ENCODE measurements around the gene C11orf86. TPM values are rescaled to one million over a fixed set of nuclear protein-coding genes. Genes with fewer than 3 reads are reported as not detected.

C11orf86 gene
- total RNA-seq, 1 experiment from 2014 or later: 0.28 TPM

DNA sequence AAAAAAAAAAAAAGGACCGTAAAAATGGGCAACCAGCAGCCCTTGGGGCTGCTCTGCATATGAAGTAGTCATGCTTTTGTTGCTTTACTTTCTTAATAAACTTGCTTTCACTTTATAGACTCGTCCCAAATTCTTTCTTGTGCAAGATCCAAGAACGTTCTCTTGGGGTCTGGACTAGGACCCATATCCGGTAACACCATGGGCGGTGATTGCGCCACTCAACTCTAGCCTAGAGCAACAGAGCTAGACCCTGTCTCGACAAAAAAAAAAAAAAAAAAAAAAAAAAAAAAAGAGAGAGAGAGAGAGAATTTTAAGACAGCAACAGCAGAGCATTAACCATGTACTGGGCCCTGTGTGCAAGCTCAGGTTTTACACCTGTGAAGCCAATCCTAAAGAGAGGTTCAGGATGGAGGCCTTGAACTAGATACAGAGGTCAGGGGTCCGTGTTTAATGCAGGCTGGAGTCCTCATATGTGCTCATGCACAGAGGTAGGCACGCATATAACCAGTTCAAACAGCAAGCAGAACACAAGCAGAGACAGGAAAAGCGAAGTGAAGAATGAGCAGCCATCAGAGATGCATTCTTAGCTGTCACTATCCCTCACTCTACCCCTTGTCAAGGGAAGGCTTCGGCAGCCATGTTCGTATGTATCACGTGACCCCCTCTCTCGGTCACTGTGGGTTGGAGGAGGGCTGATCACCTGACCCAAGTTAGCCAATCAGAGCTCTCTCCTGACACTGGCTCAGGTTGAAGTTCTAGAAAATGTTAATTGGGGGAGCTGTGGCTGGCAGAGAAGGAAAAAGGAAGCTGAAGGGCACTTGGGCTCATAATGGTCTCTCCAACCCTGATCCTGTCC, 31.2 kb downstream of the C11orf86 start:
- ChIA-PET CTCF (no interaction called here), POLR2A (interaction anchor here (0.6 kb wide), 1 partner anchor 124 kb away, joined by 9 read pairs; no protein-coding TSS in a partner anchor)
- no peaks in the 10 kb centered on the region for H3K4me1 ChIP-seq (ENCODE audit: control insufficient read depth, insufficient read depth, low read length)
- no peak overlapping the region for H3K27ac ChIP-seq (ENCODE audit: low read length)
- no TSS peak for BruUV-seq (replicated peaks)
- H3K36me3 ChIP-seq (ENCODE audit: control insufficient read depth, insufficient read depth, low read length): no peaks in the 10 kb centered on the region
- H3K27me3 ChIP-seq (ENCODE audit: control insufficient read depth, insufficient read depth, low read length): no peaks in the 10 kb centered on the region
- no peaks in the 10 kb centered on the region for H3K9me3 ChIP-seq (ENCODE audit: control insufficient read depth, insufficient read depth, low read depth, low read length)
- DNase-seq (ENCODE audit: low read depth, low spot score) (no peak), ATAC-seq (peak; percentile 74; the same call in 1 of the 2 replicates)
- H3K4me3 ChIP-seq (ENCODE audit: low read depth in 2 of 2, low read length in 2 of 2): no peak overlapping the region
- TF ChIP-seq, protein P1, sequence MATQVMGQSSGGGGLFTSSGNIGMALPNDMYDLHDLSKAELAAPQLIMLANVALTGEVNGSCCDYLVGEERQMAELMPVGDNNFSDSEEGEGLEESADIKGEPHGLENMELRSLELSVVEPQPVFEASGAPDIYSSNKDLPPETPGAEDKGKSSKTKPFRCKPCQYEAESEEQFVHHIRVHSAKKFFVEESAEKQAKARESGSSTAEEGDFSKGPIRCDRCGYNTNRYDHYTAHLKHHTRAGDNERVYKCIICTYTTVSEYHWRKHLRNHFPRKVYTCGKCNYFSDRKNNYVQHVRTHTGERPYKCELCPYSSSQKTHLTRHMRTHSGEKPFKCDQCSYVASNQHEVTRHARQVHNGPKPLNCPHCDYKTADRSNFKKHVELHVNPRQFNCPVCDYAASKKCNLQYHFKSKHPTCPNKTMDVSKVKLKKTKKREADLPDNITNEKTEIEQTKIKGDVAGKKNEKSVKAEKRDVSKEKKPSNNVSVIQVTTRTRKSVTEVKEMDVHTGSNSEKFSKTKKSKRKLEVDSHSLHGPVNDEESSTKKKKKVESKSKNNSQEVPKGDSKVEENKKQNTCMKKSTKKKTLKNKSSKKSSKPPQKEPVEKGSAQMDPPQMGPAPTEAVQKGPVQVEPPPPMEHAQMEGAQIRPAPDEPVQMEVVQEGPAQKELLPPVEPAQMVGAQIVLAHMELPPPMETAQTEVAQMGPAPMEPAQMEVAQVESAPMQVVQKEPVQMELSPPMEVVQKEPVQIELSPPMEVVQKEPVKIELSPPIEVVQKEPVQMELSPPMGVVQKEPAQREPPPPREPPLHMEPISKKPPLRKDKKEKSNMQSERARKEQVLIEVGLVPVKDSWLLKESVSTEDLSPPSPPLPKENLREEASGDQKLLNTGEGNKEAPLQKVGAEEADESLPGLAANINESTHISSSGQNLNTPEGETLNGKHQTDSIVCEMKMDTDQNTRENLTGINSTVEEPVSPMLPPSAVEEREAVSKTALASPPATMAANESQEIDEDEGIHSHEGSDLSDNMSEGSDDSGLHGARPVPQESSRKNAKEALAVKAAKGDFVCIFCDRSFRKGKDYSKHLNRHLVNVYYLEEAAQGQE (IDR thresholded peaks at IDR 0.05; ENCODE audit: insufficient read depth in 1 of 2, low read depth in 2 of 2, low read length in 1 of 2): no peak
- TF ChIP-seq, protein P2, sequence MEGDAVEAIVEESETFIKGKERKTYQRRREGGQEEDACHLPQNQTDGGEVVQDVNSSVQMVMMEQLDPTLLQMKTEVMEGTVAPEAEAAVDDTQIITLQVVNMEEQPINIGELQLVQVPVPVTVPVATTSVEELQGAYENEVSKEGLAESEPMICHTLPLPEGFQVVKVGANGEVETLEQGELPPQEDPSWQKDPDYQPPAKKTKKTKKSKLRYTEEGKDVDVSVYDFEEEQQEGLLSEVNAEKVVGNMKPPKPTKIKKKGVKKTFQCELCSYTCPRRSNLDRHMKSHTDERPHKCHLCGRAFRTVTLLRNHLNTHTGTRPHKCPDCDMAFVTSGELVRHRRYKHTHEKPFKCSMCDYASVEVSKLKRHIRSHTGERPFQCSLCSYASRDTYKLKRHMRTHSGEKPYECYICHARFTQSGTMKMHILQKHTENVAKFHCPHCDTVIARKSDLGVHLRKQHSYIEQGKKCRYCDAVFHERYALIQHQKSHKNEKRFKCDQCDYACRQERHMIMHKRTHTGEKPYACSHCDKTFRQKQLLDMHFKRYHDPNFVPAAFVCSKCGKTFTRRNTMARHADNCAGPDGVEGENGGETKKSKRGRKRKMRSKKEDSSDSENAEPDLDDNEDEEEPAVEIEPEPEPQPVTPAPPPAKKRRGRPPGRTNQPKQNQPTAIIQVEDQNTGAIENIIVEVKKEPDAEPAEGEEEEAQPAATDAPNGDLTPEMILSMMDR (IDR thresholded peaks at IDR 0.05): no peak
- no peak for TF ChIP-seq TCF7L2 (IDR thresholded peaks at IDR 0.05; ENCODE audit: low read depth, low read length)
- no peak for TF ChIP-seq SIN3A (IDR thresholded peaks at IDR 0.05; ENCODE audit: borderline replicate concordance, insufficient read depth, low read depth, low read length)
- TF ChIP-seq POLR2AphosphoS5 (IDR thresholded peaks at IDR 0.05; ENCODE audit: low read depth, low read length): no peak
- intact Hi-C loops (cut with micrococcal nuclease; ENCODE audit: unreplicated experiment): no loop called here
- in situ Hi-C loops (cut with HindIII; ENCODE audit: low pct_unique_long_range_greater_than_20kb, low sequenced_read_pairs): no loop called here

GRCh38 chr11:67007126-67007525, 32.0 kb downstream of the C11orf86 start:
- ATAC-seq (0 out of 2 replicates have a peak, but pooled peaks have one; percentile 12), DNase-seq (ENCODE audit: low read depth, low spot score) (no peak)
- ChIA-PET CTCF (no interaction called here), POLR2A (no interaction called here)
- no peaks in the 10 kb centered on the region for H3K9me3 ChIP-seq (ENCODE audit: control insufficient read depth, insufficient read depth, low read depth, low read length)
- no peaks in the 10 kb centered on the region for H3K27me3 ChIP-seq (ENCODE audit: control insufficient read depth, insufficient read depth, low read length)
- H3K4me3 ChIP-seq (ENCODE audit: low read depth in 2 of 2, low read length in 2 of 2): no peak overlapping the region
- H3K36me3 ChIP-seq (ENCODE audit: control insufficient read depth, insufficient read depth, low read length): no peaks in the 10 kb centered on the region
- H3K27ac ChIP-seq (ENCODE audit: low read length): no peak overlapping the region
- BruUV-seq (replicated peaks): no TSS peak
- intact Hi-C loops (cut with micrococcal nuclease; ENCODE audit: unreplicated experiment) (no loop called here), in situ Hi-C loops (cut with HindIII; ENCODE audit: low pct_unique_long_range_greater_than_20kb, low sequenced_read_pairs) (no loop called here)
- TF ChIP-seq, protein P1 (IDR thresholded peaks at IDR 0.05; ENCODE audit: insufficient read depth in 1 of 2, low read depth in 2 of 2, low read length in 1 of 2): no peak
- TF ChIP-seq, protein P2 (IDR thresholded peaks at IDR 0.05): no peak
- TF ChIP-seq POLR2AphosphoS5 (IDR thresholded peaks at IDR 0.05; ENCODE audit: low read depth, low read length) (no peak), TCF7L2 (IDR thresholded peaks at IDR 0.05; ENCODE audit: low read depth, low read length) (no peak), SIN3A (IDR thresholded peaks at IDR 0.05; ENCODE audit: borderline replicate concordance, insufficient read depth, low read depth, low read length) (no peak)
- no peaks in the 10 kb centered on the region for H3K4me1 ChIP-seq (ENCODE audit: control insufficient read depth, insufficient read depth, low read length)
